Fibroblast of mammary gland (primary cell): ENCODE data around the gene CALML3.
"Not testable (repeated sequence)": the region's sequence is repeated elsewhere in the genome, so short reads cannot be mapped to it uniquely, and the experiment has no call there.

Experiments
- DNase-seq: peaks from one replicate; pipeline ENCODE4 v3.0.0-alpha.2; 2010; ENCODE audit warnings: low read depth
- H3K4me3 ChIP-seq: 2 replicates; pipeline ENCODE4 v1.5.1; 2011; ENCODE audit warnings: low read depth, mild to moderate bottlenecking, low read length, moderate library complexity; ENCODE audit not compliant: control insufficient read depth
- TF ChIP-seq, protein P1 (sequence below): conservative IDR thresholded peaks from 2 replicates; pipeline ENCODE4 v1.5.1; 2011; ENCODE audit warnings: low read depth, low read length, inconsistent platforms; ENCODE audit not compliant: control insufficient read depth, insufficient read depth

Gene CALML3

GRCh38 chr10:5524641-5525560, at the start of gene CALML3:
Gene CALML3 (plus strand): TSS chr10:5524961. CDS start chr10:5525086, 125 bp downstream.
- TF ChIP-seq, protein P1, sequence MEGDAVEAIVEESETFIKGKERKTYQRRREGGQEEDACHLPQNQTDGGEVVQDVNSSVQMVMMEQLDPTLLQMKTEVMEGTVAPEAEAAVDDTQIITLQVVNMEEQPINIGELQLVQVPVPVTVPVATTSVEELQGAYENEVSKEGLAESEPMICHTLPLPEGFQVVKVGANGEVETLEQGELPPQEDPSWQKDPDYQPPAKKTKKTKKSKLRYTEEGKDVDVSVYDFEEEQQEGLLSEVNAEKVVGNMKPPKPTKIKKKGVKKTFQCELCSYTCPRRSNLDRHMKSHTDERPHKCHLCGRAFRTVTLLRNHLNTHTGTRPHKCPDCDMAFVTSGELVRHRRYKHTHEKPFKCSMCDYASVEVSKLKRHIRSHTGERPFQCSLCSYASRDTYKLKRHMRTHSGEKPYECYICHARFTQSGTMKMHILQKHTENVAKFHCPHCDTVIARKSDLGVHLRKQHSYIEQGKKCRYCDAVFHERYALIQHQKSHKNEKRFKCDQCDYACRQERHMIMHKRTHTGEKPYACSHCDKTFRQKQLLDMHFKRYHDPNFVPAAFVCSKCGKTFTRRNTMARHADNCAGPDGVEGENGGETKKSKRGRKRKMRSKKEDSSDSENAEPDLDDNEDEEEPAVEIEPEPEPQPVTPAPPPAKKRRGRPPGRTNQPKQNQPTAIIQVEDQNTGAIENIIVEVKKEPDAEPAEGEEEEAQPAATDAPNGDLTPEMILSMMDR, result no peak
- no peak for DNase-seq
- no peak within 1 kb of the TSS for H3K4me3 ChIP-seq

DNA sequence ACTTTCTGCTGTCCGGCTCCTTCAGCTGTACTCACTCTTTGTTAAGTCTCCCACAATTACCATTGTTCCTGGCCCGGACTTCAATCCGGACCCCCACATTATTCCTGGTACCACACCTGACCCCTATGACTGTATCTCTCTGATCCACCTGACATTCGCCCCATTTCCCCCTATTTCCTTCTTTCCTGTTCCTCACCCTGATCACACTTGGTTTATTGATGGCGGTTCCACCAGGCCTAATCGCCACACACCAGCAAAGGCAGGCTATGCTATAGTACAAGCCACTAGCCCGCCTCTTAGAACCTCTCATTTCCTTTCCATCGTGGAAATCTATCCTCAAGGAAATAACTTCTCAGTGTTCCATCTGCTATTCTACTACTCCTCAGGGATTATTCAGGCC, 49.7 kb upstream of the CALML3 start:
- not testable (repeated sequence) for H3K4me3 ChIP-seq, DNase-seq

- not testable (repeated sequence) for DNase-seq, H3K4me3 ChIP-seq
Measured at GRCh38 chr10:5475974-5476807, 48.6 kb upstream of the CALML3 start.

DNA sequence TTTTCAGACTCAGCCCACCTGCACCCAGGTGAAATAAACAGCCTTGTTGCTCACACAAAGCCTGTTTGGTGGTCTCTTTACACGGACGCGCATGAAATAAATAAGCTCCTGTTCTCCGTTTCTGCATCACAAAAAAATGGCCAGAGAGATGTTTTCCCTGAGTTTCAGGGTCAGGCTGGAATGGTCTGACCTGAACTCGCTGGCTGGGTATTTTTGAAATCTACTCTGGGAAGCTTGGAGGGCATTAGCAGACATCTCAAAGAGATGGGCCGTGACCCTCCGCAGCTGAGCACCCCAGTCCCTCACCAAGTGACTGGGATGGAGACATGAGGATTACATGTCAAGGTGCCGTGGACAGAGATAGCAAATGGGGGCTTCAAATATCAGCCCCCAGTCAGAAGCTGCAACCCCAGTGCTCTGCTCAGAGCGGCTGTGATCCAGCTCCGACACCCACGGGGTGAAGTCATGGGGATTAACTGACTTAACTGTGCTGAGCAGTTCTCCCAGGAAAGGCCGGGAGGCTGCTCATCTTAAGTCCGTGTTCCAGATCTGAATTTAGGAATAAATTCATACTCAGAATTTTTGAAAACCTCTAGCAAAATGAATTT, 47.7 kb upstream of the CALML3 start:
- DNase-seq, result peak; percentile 28
- H3K4me3 ChIP-seq, result no peak overlapping the region
- TF ChIP-seq, protein P1, result no peak

- H3K4me3 ChIP-seq, result no peak overlapping the region
- TF ChIP-seq, protein P1, result no peak
- no peak for DNase-seq
Measured at GRCh38 chr10:5477948-5478693, 46.6 kb upstream of the CALML3 start.

- no peak overlapping the region for H3K4me3 ChIP-seq
- no peak for DNase-seq
- TF ChIP-seq, protein P1, result no peak
Measured at GRCh38 chr10:5478694-5479305, 46.0 kb upstream of the CALML3 start.

- H3K4me3 ChIP-seq, result no peak overlapping the region
- DNase-seq, result no peak
- TF ChIP-seq, protein P1, result no peak
Measured at GRCh38 chr10:5479481-5480161, 45.1 kb upstream of the CALML3 start.
